Measurements from ENCODE around the gene CTCF.

DNA sequence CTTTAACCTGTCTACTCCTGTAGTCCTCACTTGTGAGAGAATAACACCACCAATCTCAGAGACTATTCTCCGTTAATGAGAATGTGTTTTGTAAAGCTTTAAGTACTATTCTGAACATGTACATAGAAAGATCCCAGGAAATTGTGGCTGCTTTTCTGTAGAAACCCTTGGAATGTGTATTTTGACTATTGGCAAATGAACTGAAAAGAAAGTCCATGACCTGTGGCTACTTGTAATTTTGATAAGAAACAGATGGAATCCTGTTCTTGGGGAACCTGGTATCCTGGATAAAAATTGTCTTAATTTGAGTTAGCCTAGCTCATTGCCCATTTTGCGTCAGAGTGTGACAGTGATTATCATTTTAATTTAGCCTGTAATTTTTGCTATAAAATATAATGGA lies 9.1 kb downstream of the CTCF start:
- TF ChIP-seq POLR2A (IDR thresholded peaks at IDR 0.05; ENCODE audit: low read depth, low read length) (no peak), EZH2 (IDR thresholded peaks at IDR 0.05; ENCODE audit: borderline replicate concordance, low read depth, low read length, severe bottlenecking) (no peak)

All from endothelial cell of umbilical vein (primary cell).